HG02973 (cell line): ENCODE measurements around the gene SRGAP1.

Source experiments
- ATAC-seq: cut with Tn5 transposase; IDR thresholded peaks from one replicate; pipeline ENCODE4 v1.9.1; 2021; ENCODE audit warnings: moderate library complexity; ENCODE audit not compliant: unreplicated experiment

Gene SRGAP1

GRCh38 chr12:63963868-63964267, 119.4 kb downstream of the SRGAP1 start:
- ATAC-seq: no peak

GRCh38 chr12:63964301-63964700, 119.8 kb downstream of the SRGAP1 start:
- no peak for ATAC-seq

- ATAC-seq: no peak
Measured at GRCh38 chr12:63965936-63966605, 121.6 kb downstream of the SRGAP1 start.

- no peak for ATAC-seq
Measured at GRCh38 chr12:63966606-63966975, 122.1 kb downstream of the SRGAP1 start.

GRCh38 chr12:63967358-63968145, 123.1 kb downstream of the SRGAP1 start:
- ATAC-seq: no peak

- no peak for ATAC-seq
Measured at GRCh38 chr12:63968673-63969072, 124.2 kb downstream of the SRGAP1 start.

- ATAC-seq: no peak
Measured at GRCh38 chr12:63976902-63977395, 132.4 kb downstream of the SRGAP1 start.

- no peak for ATAC-seq
Measured at GRCh38 chr12:63977441-63977840, 132.9 kb downstream of the SRGAP1 start.

- no peak for ATAC-seq
Measured at GRCh38 chr12:63978519-63978918, 134.0 kb downstream of the SRGAP1 start.

GRCh38 chr12:63980211-63980610, 135.7 kb downstream of the SRGAP1 start:
- ATAC-seq: no peak

- ATAC-seq: no peak
Measured at GRCh38 chr12:63981343-63981742, 136.8 kb downstream of the SRGAP1 start.

- no peak for ATAC-seq
Measured at GRCh38 chr12:63982604-63983295, 138.2 kb downstream of the SRGAP1 start.

GRCh38 chr12:63985456-63985855, 141.0 kb downstream of the SRGAP1 start:
- no peak for ATAC-seq

- ATAC-seq: no peak
Measured at GRCh38 chr12:63985945-63986344, 141.4 kb downstream of the SRGAP1 start.

- ATAC-seq: no peak
Measured at GRCh38 chr12:63989301-63989845, 144.9 kb downstream of the SRGAP1 start.

- ATAC-seq: no peak
Measured at GRCh38 chr12:63990828-63991547, 146.5 kb downstream of the SRGAP1 start.

GRCh38 chr12:63994704-63995103, 150.2 kb downstream of the SRGAP1 start:
- no peak for ATAC-seq

GRCh38 chr12:63995512-63995911, 151.0 kb downstream of the SRGAP1 start:
- ATAC-seq: no peak

GRCh38 chr12:63996556-63996955, 152.1 kb downstream of the SRGAP1 start:
- ATAC-seq: no peak

GRCh38 chr12:63997198-63997597, 152.7 kb downstream of the SRGAP1 start:
- no peak for ATAC-seq

GRCh38 chr12:63998584-63998983, 154.1 kb downstream of the SRGAP1 start:
- ATAC-seq: no peak
